Mammary epithelial cell (primary cell): Measurements from ENCODE around the gene DNAH7.

ENCODE experiments used
- EZH2 ChIP-seq: IDR thresholded peaks from 2 replicates; pipeline ENCODE4 v1.6.1; 2012; ENCODE audit warnings: low read length, inconsistent platforms, borderline replicate concordance
- TF ChIP-seq, protein P1 (sequence below), 2 donors: IDR thresholded peaks in 1 of 2; conservative IDR thresholded peaks in 1 of 2; 2 replicates each; pipeline ENCODE4 v1.5.1; 2011 to 2012; ENCODE audit warnings: inconsistent platforms in 2 of 2, low read length in 2 of 2, mild to moderate bottlenecking in 2 of 2, control low read depth in 1 of 2, low read depth in 1 of 2; ENCODE audit not compliant: insufficient read depth in 1 of 2; ENCODE audit errors: extremely low read depth in 1 of 2

DNA sequence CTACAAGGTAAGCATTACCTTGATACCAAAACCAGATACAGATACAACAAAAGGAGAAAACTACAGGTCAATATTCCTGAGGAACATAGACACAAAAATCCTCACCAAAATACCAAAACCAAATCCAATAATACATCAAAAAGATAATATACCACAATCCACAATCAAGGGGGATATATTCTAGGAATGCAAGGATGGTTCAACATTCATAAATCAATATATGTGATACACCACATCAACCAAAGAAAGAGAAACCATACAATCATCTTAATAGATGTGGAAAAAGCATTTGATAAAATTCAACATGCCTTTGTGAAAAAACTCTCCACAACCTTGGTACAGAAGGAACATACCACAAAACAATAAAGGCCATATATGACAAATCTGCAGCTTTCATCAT is 28.4 kb downstream of the DNAH7 start:
- TF ChIP-seq, protein P1, sequence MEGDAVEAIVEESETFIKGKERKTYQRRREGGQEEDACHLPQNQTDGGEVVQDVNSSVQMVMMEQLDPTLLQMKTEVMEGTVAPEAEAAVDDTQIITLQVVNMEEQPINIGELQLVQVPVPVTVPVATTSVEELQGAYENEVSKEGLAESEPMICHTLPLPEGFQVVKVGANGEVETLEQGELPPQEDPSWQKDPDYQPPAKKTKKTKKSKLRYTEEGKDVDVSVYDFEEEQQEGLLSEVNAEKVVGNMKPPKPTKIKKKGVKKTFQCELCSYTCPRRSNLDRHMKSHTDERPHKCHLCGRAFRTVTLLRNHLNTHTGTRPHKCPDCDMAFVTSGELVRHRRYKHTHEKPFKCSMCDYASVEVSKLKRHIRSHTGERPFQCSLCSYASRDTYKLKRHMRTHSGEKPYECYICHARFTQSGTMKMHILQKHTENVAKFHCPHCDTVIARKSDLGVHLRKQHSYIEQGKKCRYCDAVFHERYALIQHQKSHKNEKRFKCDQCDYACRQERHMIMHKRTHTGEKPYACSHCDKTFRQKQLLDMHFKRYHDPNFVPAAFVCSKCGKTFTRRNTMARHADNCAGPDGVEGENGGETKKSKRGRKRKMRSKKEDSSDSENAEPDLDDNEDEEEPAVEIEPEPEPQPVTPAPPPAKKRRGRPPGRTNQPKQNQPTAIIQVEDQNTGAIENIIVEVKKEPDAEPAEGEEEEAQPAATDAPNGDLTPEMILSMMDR (conservative IDR thresholded peaks at IDR 0.05 in 1 of 2, IDR thresholded peaks at IDR 0.05 in 1 of 2; ENCODE audit: extremely low read depth in 1 of 2, insufficient read depth in 1 of 2, low read depth in 1 of 2, low read length in 2 of 2), result no peak
- no peak for TF ChIP-seq EZH2
